Measurements from ENCODE around the gene SPON1. TPM values are rescaled to one million over a fixed set of nuclear protein-coding genes. Genes with fewer than 3 reads are reported as not detected.

Gene SPON1
- total and polyA plus RNA-seq, 4 donors, result 0.72 to 4.9 (median 1.2) TPM

GRCh38 chr11:14015711-14016110 lies 53.2 kb downstream of the SPON1 start:
- WGBS, result 52% methylated on average over 4 of the region's 4 CpGs

DNA sequence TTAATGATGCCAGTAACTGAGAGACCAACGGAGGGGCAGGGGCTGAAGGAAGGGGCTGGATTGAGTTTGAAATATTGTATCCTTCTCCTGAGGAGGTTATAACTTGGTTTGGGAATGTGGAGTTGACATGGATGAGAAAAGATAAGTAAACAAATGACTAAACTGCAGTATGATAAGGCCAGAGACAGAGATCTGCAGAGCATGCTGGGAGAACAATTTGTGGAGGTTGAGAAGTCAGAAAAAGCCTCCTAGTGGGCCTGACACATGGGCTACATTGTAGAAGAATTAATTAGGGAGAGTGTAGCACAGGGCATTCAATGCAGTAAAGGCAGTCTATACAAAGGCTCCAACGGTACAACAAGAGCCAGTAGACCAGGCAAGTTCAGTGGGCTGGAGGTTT lies 55.9 kb downstream of the SPON1 start:
- Histone ChIP-seq H3K4me1 (ENCODE audit: control insufficient read depth in 4 of 4, insufficient read depth in 4 of 4, low read length in 3 of 4) (no peaks in the 10 kb centered on the region), H3K36me3 (ENCODE audit: control insufficient read depth in 4 of 4, insufficient read depth in 3 of 4, low read depth in 1 of 4, low read length in 3 of 4) (no peaks in the 10 kb centered on the region), H3K27ac (ENCODE audit: low read depth in 1 of 2, low read length in 2 of 2) (no peak overlapping the region), H3K9ac (ENCODE audit: low read depth in 1 of 2, low read length in 2 of 2) (no peak overlapping the region), H3K4me3 (ENCODE audit: low read depth in 1 of 3, low read length in 3 of 3) (no peak overlapping the region), H3K9me3 (ENCODE audit: control insufficient read depth in 4 of 4, low read length in 3 of 4) (no peaks in the 10 kb centered on the region), H3K27me3 (ENCODE audit: control insufficient read depth in 4 of 4, insufficient read depth in 4 of 4, low read length in 3 of 4) (peaks cover 0 to 3% (median 0%) of the 10 kb centered on the region in 4 donors)
- TF ChIP-seq ZBTB33 (IDR thresholded peaks at IDR 0.05), result no peak
- no peak for TF ChIP-seq HNF4A (conservative IDR thresholded peaks at IDR 0.05)
- TF ChIP-seq, protein P1, sequence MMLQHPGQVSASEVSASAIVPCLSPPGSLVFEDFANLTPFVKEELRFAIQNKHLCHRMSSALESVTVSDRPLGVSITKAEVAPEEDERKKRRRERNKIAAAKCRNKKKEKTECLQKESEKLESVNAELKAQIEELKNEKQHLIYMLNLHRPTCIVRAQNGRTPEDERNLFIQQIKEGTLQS (IDR thresholded peaks at IDR 0.05), result no peak
- no peak for TF ChIP-seq HNF4G (IDR thresholded peaks at IDR 0.05)
- TF ChIP-seq FOXA2 (IDR thresholded peaks at IDR 0.05), result no peak
- no peak for DNase-seq (ENCODE audit: low spot score)
- 74% methylated on average over 2 of the region's 2 CpGs for WGBS

More at GRCh38 chr11:14015711-14016110, 53.2 kb downstream of the SPON1 start:
- Histone ChIP-seq H3K27ac (ENCODE audit: low read depth in 1 of 2, low read length in 2 of 2) (no peak overlapping the region), H3K27me3 (ENCODE audit: control insufficient read depth in 4 of 4, insufficient read depth in 4 of 4, low read length in 3 of 4) (peaks cover 0 to 3% (median 0%) of the 10 kb centered on the region in 4 donors), H3K4me3 (ENCODE audit: low read depth in 1 of 3, low read length in 3 of 3) (no peak overlapping the region), H3K4me1 (ENCODE audit: control insufficient read depth in 4 of 4, insufficient read depth in 4 of 4, low read length in 3 of 4) (no peaks in the 10 kb centered on the region), H3K36me3 (ENCODE audit: control insufficient read depth in 4 of 4, insufficient read depth in 3 of 4, low read depth in 1 of 4, low read length in 3 of 4) (no peaks in the 10 kb centered on the region), H3K9ac (ENCODE audit: low read depth in 1 of 2, low read length in 2 of 2) (no peak overlapping the region), H3K9me3 (ENCODE audit: control insufficient read depth in 4 of 4, low read length in 3 of 4) (no peaks in the 10 kb centered on the region)
- no peak for DNase-seq (ENCODE audit: low spot score)
- no peak for TF ChIP-seq FOXA1 (IDR thresholded peaks at IDR 0.05)
- TF ChIP-seq GABPA (IDR thresholded peaks at IDR 0.05 in 1 of 2, conservative IDR thresholded peaks at IDR 0.05 in 1 of 2), result no peak
- no peak for TF ChIP-seq HNF4G (IDR thresholded peaks at IDR 0.05)
- TF ChIP-seq ZBTB33 (IDR thresholded peaks at IDR 0.05), result no peak

DNA sequence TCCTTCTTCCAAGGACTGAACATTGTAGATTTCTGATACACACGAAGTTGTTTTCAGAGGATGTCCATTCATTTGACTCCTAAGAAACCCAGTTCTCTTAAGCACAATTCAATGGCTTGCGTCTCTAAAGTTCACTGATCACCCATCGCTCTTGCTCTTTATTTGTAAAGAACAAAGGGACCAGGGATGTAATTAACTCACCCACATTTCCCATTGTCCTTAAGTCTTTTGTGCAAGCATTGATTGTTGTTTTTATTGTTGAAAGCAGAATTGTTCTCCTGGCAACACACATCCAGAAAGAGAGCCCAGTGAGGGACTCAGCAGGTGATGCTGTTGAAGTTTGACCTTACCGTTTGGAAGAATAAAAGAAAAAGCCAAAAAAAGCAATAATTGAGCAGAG lies 59.2 kb downstream of the SPON1 start:
- no peak overlapping the region for H3K27ac ChIP-seq (ENCODE audit: low read depth in 1 of 2, low read length in 2 of 2)
- peaks cover 0 to 8% (median 0%) of the 10 kb centered on the region in 4 donors for H3K27me3 ChIP-seq (ENCODE audit: control insufficient read depth in 4 of 4, insufficient read depth in 4 of 4, low read length in 3 of 4)
- DNase-seq (ENCODE audit: low spot score), result no peak
- 62% methylated on average over 4 of the region's 4 CpGs for WGBS
- no peak for TF ChIP-seq HNF4G (IDR thresholded peaks at IDR 0.05)
- H3K4me1 ChIP-seq (ENCODE audit: control insufficient read depth in 4 of 4, insufficient read depth in 4 of 4, low read length in 3 of 4), result no peaks in the 10 kb centered on the region
- H3K9ac ChIP-seq (ENCODE audit: low read depth in 1 of 2, low read length in 2 of 2), result no peak overlapping the region
- H3K4me3 ChIP-seq (ENCODE audit: low read depth in 1 of 3, low read length in 3 of 3), result no peak overlapping the region
- H3K9me3 ChIP-seq (ENCODE audit: control insufficient read depth in 4 of 4, low read length in 3 of 4), result no peaks in the 10 kb centered on the region
- no peaks in the 10 kb centered on the region for H3K36me3 ChIP-seq (ENCODE audit: control insufficient read depth in 4 of 4, insufficient read depth in 3 of 4, low read depth in 1 of 4, low read length in 3 of 4)

DNA sequence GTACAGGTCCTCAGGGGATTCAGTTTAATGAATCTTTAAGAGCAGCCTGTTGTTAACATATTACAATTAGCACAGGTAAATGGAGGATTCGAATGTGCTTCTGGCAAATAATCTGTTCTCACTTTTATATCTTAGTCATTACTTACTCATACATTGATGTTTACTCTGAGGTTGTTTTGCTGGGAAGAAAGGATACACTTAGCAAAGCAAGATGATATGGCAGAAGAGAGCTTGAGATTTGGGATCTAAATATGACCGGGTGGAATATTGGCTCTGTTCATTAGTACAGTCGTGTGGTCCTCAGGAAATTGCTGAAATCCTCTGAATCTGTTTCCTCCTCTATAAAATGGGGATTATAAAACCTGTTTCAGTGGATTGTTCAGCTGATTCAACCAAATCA lies 59.7 kb downstream of the SPON1 start:
- no peak overlapping the region for H3K4me3 ChIP-seq (ENCODE audit: low read depth in 1 of 3, low read length in 3 of 3)
- H3K27me3 ChIP-seq (ENCODE audit: control insufficient read depth in 4 of 4, insufficient read depth in 4 of 4, low read length in 3 of 4), result peaks cover 0 to 8% (median 0%) of the 10 kb centered on the region in 4 donors
- H3K9ac ChIP-seq (ENCODE audit: low read depth in 1 of 2, low read length in 2 of 2), result no peak overlapping the region
- whole genome bisulfite sequencing, result 49% methylated on average over 3 of the region's 3 CpGs
- DNase-seq (ENCODE audit: low spot score), result no peak
- H3K27ac ChIP-seq (ENCODE audit: low read depth in 1 of 2, low read length in 2 of 2), result no peak overlapping the region
- H3K4me1 ChIP-seq (ENCODE audit: control insufficient read depth in 4 of 4, insufficient read depth in 4 of 4, low read length in 3 of 4), result no peaks in the 10 kb centered on the region
- no peaks in the 10 kb centered on the region for H3K36me3 ChIP-seq (ENCODE audit: control insufficient read depth in 4 of 4, insufficient read depth in 3 of 4, low read depth in 1 of 4, low read length in 3 of 4)
- H3K9me3 ChIP-seq (ENCODE audit: control insufficient read depth in 4 of 4, low read length in 3 of 4), result no peaks in the 10 kb centered on the region
- TF ChIP-seq YY1 (IDR thresholded peaks at IDR 0.05) (no peak), NR2F2 (IDR thresholded peaks at IDR 0.05) (no peak), REST (IDR thresholded peaks at IDR 0.05) (no peak), RAD21 (IDR thresholded peaks at IDR 0.05) (no peak), SP1 (IDR thresholded peaks at IDR 0.05) (no peak), EGR1 (IDR thresholded peaks at IDR 0.05; ENCODE audit: low read depth in 2 of 2) (no peak), MAX (IDR thresholded peaks at IDR 0.05) (no peak), HNF4A (conservative IDR thresholded peaks at IDR 0.05) (no peak), GABPA (IDR thresholded peaks at IDR 0.05 in 1 of 2, conservative IDR thresholded peaks at IDR 0.05 in 1 of 2) (no peak), JUND (IDR thresholded peaks at IDR 0.05) (no peak), FOXA2 (IDR thresholded peaks at IDR 0.05) (no peak)
- TF ChIP-seq, protein P1 (IDR thresholded peaks at IDR 0.05), result no peak
